Measurements from ENCODE around the gene CYP21A2. TPM values are rescaled to one million over a fixed set of nuclear protein-coding genes. Genes with fewer than 3 reads are reported as not detected.

CYP21A2 gene
- total RNA-seq, 2 experiments from 2014 or later: not detected

- Histone ChIP-seq H3K4me2 (ENCODE audit: low read length) (peak overlapping the region; percentile 45), H3K79me2 (ENCODE audit: insufficient read depth, low read depth, low read length) (no peaks in the 10 kb centered on the region), H3K4me1 (ENCODE audit: insufficient read depth, low read length, poor library complexity, severe bottlenecking) (no peaks in the 10 kb centered on the region), H3K27ac (ENCODE audit: low read depth, low read length, poor library complexity, severe bottlenecking) (no peak overlapping the region), H2AFZ (ENCODE audit: low read length) (peak overlapping the region; percentile 29; the same call in 1 of the 2 replicates), H3K9me3 (ENCODE audit: low read length) (no peaks in the 10 kb centered on the region), H3K9me2 (ENCODE audit: insufficient read depth, low read length) (no peaks in the 10 kb centered on the region), H3K4me3 (ENCODE audit: low read depth, low read length, poor library complexity, severe bottlenecking) (peak overlapping the region; percentile 17), H4K20me1 (ENCODE audit: insufficient read depth, low read length) (no peaks in the 10 kb centered on the region), H3K36me3 (ENCODE audit: insufficient read depth, low read length) (no peaks in the 10 kb centered on the region)
- CTCF ChIA-PET (ENCODE audit: unreplicated experiment): no interaction called here
- TF ChIP-seq CTCF (conservative IDR thresholded peaks at IDR 0.05; ENCODE audit: low read length) (peak; percentile 64), EZH2phosphoT487 (IDR thresholded peaks at IDR 0.05; ENCODE audit: borderline replicate concordance, low read depth, low read length) (no peak)
- DNase-seq (ENCODE audit: low spot score): peak; percentile 37
- no TSS peak for BruUV-seq (replicated peaks)
- POLR2A ChIA-PET: no interaction called here
- intact Hi-C loops (cut with micrococcal nuclease; ENCODE audit: unreplicated experiment): loop anchor here (2.0 kb wide), 1 partner anchor 69 kb away; the partner anchor contains the start of gene PPT2
These were observed 47.7 kb downstream of the CYP21A2 start for GRCh38 chr6:32085759-32086459.

GRCh38 chr6:32086661-32087573 lies 48.7 kb downstream of the CYP21A2 start:
- intact Hi-C loops (cut with micrococcal nuclease; ENCODE audit: unreplicated experiment): loop anchor here (2.0 kb wide), 1 partner anchor 68 kb away; the partner anchor contains the start of gene PPT2
- BruUV-seq (replicated peaks): no TSS peak
- Histone ChIP-seq H3K4me3 (ENCODE audit: low read depth, low read length, poor library complexity, severe bottlenecking) (no peak overlapping the region), H4K20me1 (ENCODE audit: insufficient read depth, low read length) (no peaks in the 10 kb centered on the region), H3K9me2 (ENCODE audit: insufficient read depth, low read length) (no peaks in the 10 kb centered on the region), H3K27ac (ENCODE audit: low read depth, low read length, poor library complexity, severe bottlenecking) (no peak overlapping the region), H2AFZ (ENCODE audit: low read length) (no peak overlapping the region), H3K9me3 (ENCODE audit: low read length) (no peaks in the 10 kb centered on the region), H3K4me2 (ENCODE audit: low read length) (0 out of 2 replicates have a peak overlapping the region, but pooled peaks have one; percentile 5), H3K4me1 (ENCODE audit: insufficient read depth, low read length, poor library complexity, severe bottlenecking) (no peaks in the 10 kb centered on the region), H3K79me2 (ENCODE audit: insufficient read depth, low read depth, low read length) (no peaks in the 10 kb centered on the region), H3K36me3 (ENCODE audit: insufficient read depth, low read length) (no peaks in the 10 kb centered on the region)
- POLR2A ChIA-PET: no interaction called here
- TF ChIP-seq EZH2phosphoT487 (IDR thresholded peaks at IDR 0.05; ENCODE audit: borderline replicate concordance, low read depth, low read length) (no peak), CTCF (conservative IDR thresholded peaks at IDR 0.05; ENCODE audit: low read length) (no peak)
- CTCF ChIA-PET (ENCODE audit: unreplicated experiment): no interaction called here
- no peak for DNase-seq (ENCODE audit: low spot score)

Data from OCI-LY7 (cell line).